Gastrocnemius medialis (tissue), 4 donors: ENCODE measurements around the gene AFG3L2.

ENCODE experiments used
- CTCF ChIP-seq, 5 experiments: fragments of 450-650 bp in 3 of 5; fragments of 200-600 bp in 2 of 5; sonication (generic) in 2 of 5; IDR thresholded peaks in 4 of 5; conservative IDR thresholded peaks in 1 of 5; 1 replicate in 4 of 5; 2 replicates in 1 of 5; pipeline ENCODE4 v1.5.1; 2016 to 2019; ENCODE audit warnings: antibody characterized with exemption in 5 of 5, mild to moderate bottlenecking in 3 of 5, moderate library complexity in 3 of 5
- POLR2A ChIP-seq, 2 donors: fragments of 450-650 bp; IDR thresholded peaks; one replicate each; pipeline ENCODE4 v1.6.1; 2017; ENCODE audit warnings: antibody characterized with exemption in 2 of 2, mild to moderate bottlenecking in 2 of 2, moderate library complexity in 2 of 2

DNA sequence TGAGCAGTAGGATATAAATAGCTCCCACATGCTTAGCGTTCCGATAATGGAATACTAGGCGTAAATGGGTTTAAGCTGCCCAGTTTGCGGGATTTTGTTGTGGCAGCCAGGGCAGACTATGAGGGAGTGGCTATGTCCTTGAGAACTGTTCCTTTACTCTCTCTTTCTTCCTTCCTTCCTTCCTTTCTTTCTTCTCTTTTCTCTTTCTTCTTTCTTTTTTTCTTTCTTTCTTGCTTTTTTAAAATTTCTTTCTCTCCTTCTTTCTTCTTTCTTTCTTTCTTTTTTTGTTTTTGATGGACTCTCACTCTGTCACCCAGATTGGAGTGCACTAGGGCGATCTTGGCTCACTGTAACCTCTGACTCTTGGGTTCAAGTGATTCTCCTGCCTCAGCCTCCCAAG is 21.6 kb upstream of the AFG3L2 start:
- TF ChIP-seq CTCF (IDR thresholded peaks at IDR 0.05 in 4 of 5, conservative IDR thresholded peaks at IDR 0.05 in 1 of 5) = no peak
- TF ChIP-seq POLR2A (IDR thresholded peaks at IDR 0.05) = no peak
